DOHH2 (cell line): ENCODE data around the gene DAZ3.
"Not testable (repeated sequence)": the region's sequence is repeated elsewhere in the genome, so short reads cannot be mapped to it uniquely, and the experiment has no call there.

Source experiments
- H3F3A ChIP-seq: fragments of 200-600 bp; sonication (generic), shearing (Covaris generic); 2 replicates; pipeline ENCODE4 v1.6.0; 2016; ENCODE audit warnings: antibody characterized with exemption, mild to moderate bottlenecking; ENCODE audit not compliant: control insufficient read depth, insufficient read depth
- H3K27ac ChIP-seq: fragments of 200-600 bp; sonication (generic); 2 replicates; pipeline ENCODE4 v1.5.1; 2014; ENCODE audit warnings: low read depth, mild to moderate bottlenecking, low read length, moderate library complexity
- H3K27me3 ChIP-seq: fragments of 200-600 bp; sonication (generic); 2 replicates; pipeline ENCODE4 v1.6.1; 2014; ENCODE audit warnings: mild to moderate bottlenecking, low read length, mixed read lengths; ENCODE audit not compliant: control insufficient read depth
- H3K36me3 ChIP-seq: fragments of 200-600 bp; sonication (generic); 2 replicates; pipeline ENCODE4 v1.6.1; 2014; ENCODE audit warnings: mild to moderate bottlenecking, low read length, moderate library complexity, mixed read lengths; ENCODE audit not compliant: control insufficient read depth
- H3K4me1 ChIP-seq: fragments of 200-600 bp; sonication (generic); 2 replicates; pipeline ENCODE4 v1.6.1; 2014; ENCODE audit warnings: mild to moderate bottlenecking, low read length, mixed read lengths; ENCODE audit not compliant: control insufficient read depth
- H3K4me2 ChIP-seq: fragments of 200-600 bp; sonication (generic); 2 replicates; pipeline ENCODE4 v1.6.0; 2014; ENCODE audit warnings: mild to moderate bottlenecking, low read length, moderate library complexity
- H3K4me3 ChIP-seq: fragments of 200-600 bp; sonication (generic); 2 replicates; pipeline ENCODE4 v1.5.1; 2014; ENCODE audit warnings: mild to moderate bottlenecking, low read length, mixed read lengths
- H3K79me2 ChIP-seq: fragments of 200-600 bp; sonication (generic); 2 replicates; pipeline ENCODE4 v1.6.1; 2014; ENCODE audit warnings: mild to moderate bottlenecking, low read length, mixed read lengths; ENCODE audit not compliant: control insufficient read depth
- H3K9me2 ChIP-seq: fragments of 200-600 bp; sonication (generic); replicated peaks from 2 replicates; pipeline ENCODE4 v1.6.1; 2014; ENCODE audit warnings: mild to moderate bottlenecking, low read length, mixed read lengths; ENCODE audit not compliant: control insufficient read depth
- H3K9me3 ChIP-seq: fragments of 200-600 bp; sonication (generic); 2 replicates; pipeline ENCODE4 v1.6.1; 2014; ENCODE audit warnings: antibody characterized with exemption, low read length, mixed read lengths; ENCODE audit not compliant: control insufficient read depth, insufficient read depth
- H4K20me1 ChIP-seq: fragments of 200-600 bp; sonication (generic); 2 replicates; pipeline ENCODE4 v1.6.0; 2014; ENCODE audit warnings: low read depth, mild to moderate bottlenecking, antibody characterized with exemption, low read length, moderate library complexity; ENCODE audit not compliant: control insufficient read depth, insufficient read depth

DAZ3 gene, protein sequence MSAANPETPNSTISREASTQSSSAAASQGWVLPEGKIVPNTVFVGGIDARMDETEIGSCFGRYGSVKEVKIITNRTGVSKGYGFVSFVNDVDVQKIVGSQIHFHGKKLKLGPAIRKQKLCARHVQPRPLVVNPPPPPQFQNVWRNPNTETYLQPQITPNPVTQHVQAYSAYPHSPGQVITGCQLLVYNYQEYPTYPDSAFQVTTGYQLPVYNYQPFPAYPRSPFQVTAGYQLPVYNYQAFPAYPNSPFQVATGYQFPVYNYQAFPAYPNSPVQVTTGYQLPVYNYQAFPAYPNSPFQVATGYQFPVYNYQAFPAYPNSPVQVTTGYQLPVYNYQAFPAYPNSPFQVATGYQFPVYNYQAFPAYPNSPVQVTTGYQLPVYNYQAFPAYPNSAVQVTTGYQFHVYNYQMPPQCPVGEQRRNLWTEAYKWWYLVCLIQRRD

DNA sequence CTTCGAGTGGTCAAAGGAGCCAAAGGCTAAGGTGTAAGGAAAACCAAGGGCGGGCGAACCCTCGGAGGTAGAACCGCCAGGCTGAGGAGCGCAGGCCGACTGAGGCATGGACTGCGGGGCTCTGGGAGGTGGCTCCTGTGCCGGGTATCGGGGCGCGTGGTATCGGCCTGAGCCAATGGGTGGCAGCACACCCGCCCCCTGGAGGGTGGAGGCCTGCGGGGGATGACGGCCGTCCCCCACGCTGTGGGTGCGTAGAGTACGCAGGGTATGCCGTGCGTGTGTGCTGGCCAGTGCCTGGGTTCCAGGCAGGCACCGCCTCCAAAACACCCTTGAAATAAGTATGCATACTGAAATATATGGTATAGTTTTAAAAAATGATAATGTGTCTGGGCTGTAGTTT, at the start of gene DAZ3:
TSS of gene DAZ3 (minus strand) at position 101 of the 400 bp plus-strand sequence. CDS start 208 bp downstream, outside the sequence.
- H3K4me1 ChIP-seq, H3K27ac ChIP-seq, H3K79me2 ChIP-seq, H3K4me2 ChIP-seq, H4K20me1 ChIP-seq, H3K9me2 ChIP-seq, H3K36me3 ChIP-seq, H3F3A ChIP-seq, H3K27me3 ChIP-seq, H3K4me3 ChIP-seq, H3K9me3 ChIP-seq: not testable (repeated sequence)

DNA sequence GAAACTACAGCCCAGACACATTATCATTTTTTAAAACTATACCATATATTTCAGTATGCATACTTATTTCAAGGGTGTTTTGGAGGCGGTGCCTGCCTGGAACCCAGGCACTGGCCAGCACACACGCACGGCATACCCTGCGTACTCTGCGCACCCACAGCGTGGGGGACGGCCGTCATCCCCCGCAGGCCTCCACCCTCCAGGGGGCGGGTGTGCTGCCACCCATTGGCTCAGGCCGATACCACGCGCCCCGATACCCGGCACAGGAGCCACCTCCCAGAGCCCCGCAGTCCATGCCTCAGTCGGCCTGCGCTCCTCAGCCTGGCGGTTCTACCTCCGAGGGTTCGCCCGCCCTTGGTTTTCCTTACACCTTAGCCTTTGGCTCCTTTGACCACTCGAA, 20.4 kb upstream of the DAZ3 start, which contains the start of gene DAZ4:
TSS of gene DAZ4 (plus strand) at position 301 of the 400 bp plus-strand sequence. CDS start 208 bp downstream, outside the sequence.
- not testable (repeated sequence) for H3K27ac ChIP-seq, H3K4me1 ChIP-seq, H3K27me3 ChIP-seq, H3K9me3 ChIP-seq, H3K4me3 ChIP-seq, H3K36me3 ChIP-seq, H3K4me2 ChIP-seq, H4K20me1 ChIP-seq, H3F3A ChIP-seq, H3K9me2 ChIP-seq, H3K79me2 ChIP-seq

DNA sequence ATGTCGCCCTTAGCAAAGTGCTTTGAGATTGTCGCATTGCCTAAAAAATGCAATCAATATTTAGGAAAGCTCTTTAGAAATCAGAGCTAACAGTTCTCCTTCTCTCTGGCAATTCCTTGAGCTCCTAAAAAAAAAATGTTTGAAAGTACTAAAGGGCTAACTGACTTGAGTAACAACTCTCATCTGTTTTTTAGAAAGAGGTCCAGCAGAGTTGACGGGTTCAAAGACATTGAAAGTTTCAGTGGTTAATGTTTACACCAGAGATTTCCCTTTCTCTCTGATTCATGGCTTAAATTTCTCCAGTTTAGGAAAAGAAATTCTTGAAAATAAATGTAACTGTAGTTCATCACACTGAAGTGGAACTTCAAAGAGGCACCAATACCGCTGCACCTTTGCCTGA, 11.9 kb upstream of the DAZ3 start:
- H3K9me3 ChIP-seq, H3K4me1 ChIP-seq, H3K4me2 ChIP-seq, H3F3A ChIP-seq, H3K79me2 ChIP-seq, H3K4me3 ChIP-seq, H3K36me3 ChIP-seq, H3K27me3 ChIP-seq, H3K9me2 ChIP-seq, H3K27ac ChIP-seq, H4K20me1 ChIP-seq: not testable (repeated sequence)

DNA sequence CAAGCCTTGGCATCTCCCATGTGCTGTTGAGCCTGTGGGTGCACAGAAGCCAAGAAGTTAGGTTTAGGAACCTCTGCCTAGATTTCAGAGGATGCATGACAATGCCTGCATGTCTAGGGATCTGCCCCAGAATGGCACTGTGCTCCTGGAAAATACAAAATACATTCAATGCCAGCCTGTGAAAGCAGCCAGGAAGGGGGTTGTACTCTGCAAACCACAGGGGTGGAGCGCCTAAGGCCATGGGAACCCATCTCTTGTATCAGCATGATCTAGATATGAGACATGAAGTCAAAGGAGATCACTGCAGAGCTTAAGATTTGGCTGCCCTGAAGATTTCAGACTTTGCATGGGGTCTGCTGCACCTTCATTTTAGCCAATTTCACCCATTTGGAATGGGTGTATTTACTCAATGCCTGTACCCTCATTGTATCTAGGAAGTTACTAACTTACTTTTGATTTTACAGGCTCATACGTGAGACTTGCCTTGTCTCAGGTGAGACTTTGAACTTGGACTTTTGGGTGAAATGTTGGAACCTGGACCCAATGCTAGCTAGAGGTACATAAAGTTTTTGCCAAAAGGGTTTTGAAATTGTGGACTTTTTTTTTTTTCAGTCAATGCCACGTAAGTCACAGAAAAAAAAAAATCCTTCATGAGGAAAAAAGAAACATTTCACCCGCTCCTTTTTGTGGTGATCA, 11.1 kb upstream of the DAZ3 start:
- H4K20me1 ChIP-seq, H3K9me3 ChIP-seq, H3K27ac ChIP-seq, H3K79me2 ChIP-seq, H3K9me2 ChIP-seq, H3K27me3 ChIP-seq, H3K4me2 ChIP-seq, H3K36me3 ChIP-seq, H3K4me1 ChIP-seq, H3F3A ChIP-seq, H3K4me3 ChIP-seq: not testable (repeated sequence)

DNA sequence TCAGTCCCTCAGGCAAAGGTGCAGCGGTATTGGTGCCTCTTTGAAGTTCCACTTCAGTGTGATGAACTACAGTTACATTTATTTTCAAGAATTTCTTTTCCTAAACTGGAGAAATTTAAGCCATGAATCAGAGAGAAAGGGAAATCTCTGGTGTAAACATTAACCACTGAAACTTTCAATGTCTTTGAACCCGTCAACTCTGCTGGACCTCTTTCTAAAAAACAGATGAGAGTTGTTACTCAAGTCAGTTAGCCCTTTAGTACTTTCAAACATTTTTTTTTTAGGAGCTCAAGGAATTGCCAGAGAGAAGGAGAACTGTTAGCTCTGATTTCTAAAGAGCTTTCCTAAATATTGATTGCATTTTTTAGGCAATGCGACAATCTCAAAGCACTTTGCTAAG, 8.6 kb upstream of the DAZ3 start:
- not testable (repeated sequence) for H3K27ac ChIP-seq, H3K4me1 ChIP-seq, H3K79me2 ChIP-seq, H3F3A ChIP-seq, H3K9me2 ChIP-seq, H4K20me1 ChIP-seq, H3K27me3 ChIP-seq, H3K36me3 ChIP-seq, H3K4me3 ChIP-seq, H3K4me2 ChIP-seq, H3K9me3 ChIP-seq
